IMR-90 (cell line): ENCODE data around the gene LMBR1L. TPM values are rescaled to one million over a fixed set of nuclear protein-coding genes. Genes with fewer than 3 reads are reported as not detected.
A peak's percentile ranks its signal among the peaks of the same experiment; 100 is the strongest.

Source experiments
- ATAC-seq: fragments of 200-7000 bp; cut with Tn5 transposase; 2 replicates; pipeline ENCODE4 v1.9.1; 2020; ENCODE audit warnings: low read depth, mild to moderate bottlenecking, moderate library complexity
- BruUV-seq: library from RNA; stranded (reverse); fragments of 400-500 nt; replicated peaks from 2 replicates; lab custom pipeline; 2021; lab: Mats Ljungman, UMichigan
- CTCF ChIA-PET: fragments of 300-600 bp; formaldehyde crosslinking; extraction: SDS; loops from one replicate; lab custom pipeline; 2021; ENCODE audit warnings: antibody characterized with exemption; lab: Yijun Ruan, JAX
- POLR2A ChIA-PET: fragments of 300-600 bp; sonication (Branson Sonifier 250); formaldehyde crosslinking; loops from one replicate; lab custom pipeline; 2022; ENCODE audit warnings: antibody characterized with exemption; ENCODE audit not compliant: unreplicated experiment; lab: Charles Lee
- DNase-seq: peaks from one replicate; pipeline ENCODE4 v3.0.0; 2013
- H2AFZ ChIP-seq: replicated peaks from 2 replicates; pipeline ENCODE3; 2013; ENCODE audit warnings: low read length, mild to moderate bottlenecking; ENCODE audit not compliant: poor library complexity
- H2AK5ac ChIP-seq: 2 replicates; pipeline ENCODE4 v1.6.1; 2013; ENCODE audit warnings: low read depth, low read length, inconsistent platforms
- H2AK9ac ChIP-seq: replicated peaks from 2 replicates; pipeline ENCODE3; 2013; ENCODE audit warnings: mild to moderate bottlenecking, low read depth, low read length, moderate library complexity; ENCODE audit not compliant: poor library complexity
- H2BK120ac ChIP-seq: 2 replicates; pipeline ENCODE4 v1.6.1; 2013; ENCODE audit warnings: low read depth, low read length, inconsistent platforms
- H2BK15ac ChIP-seq: 3 replicates; pipeline ENCODE4 v1.6.1; 2013; ENCODE audit warnings: low read depth, low read length, inconsistent platforms
- H2BK20ac ChIP-seq: 2 replicates; pipeline ENCODE4 v1.6.1; 2013; ENCODE audit warnings: low read depth, mild to moderate bottlenecking, inconsistent platforms, low read length, moderate library complexity
- H2BK5ac ChIP-seq: 2 replicates; pipeline ENCODE4 v1.6.1; 2013; ENCODE audit warnings: mild to moderate bottlenecking, low read depth, low read length, inconsistent platforms; ENCODE audit not compliant: poor library complexity, severe bottlenecking
- H3K14ac ChIP-seq: replicated peaks from 2 replicates; pipeline ENCODE4 v1.6.1; 2013; ENCODE audit warnings: low read depth, low read length, inconsistent platforms
- H3K18ac ChIP-seq: 2 replicates; pipeline ENCODE4 v1.6.1; 2013; ENCODE audit warnings: low read depth, low read length, control low read depth
- H3K23ac ChIP-seq: 2 replicates; pipeline ENCODE4 v1.6.1; 2013; ENCODE audit warnings: low read depth, low read length, inconsistent platforms
- H3K27ac ChIP-seq: 2 replicates; pipeline ENCODE4 v1.5.1; 2013; ENCODE audit warnings: mild to moderate bottlenecking, control low read depth, low read length; ENCODE audit not compliant: insufficient read depth
- H3K27me3 ChIP-seq: 2 replicates; pipeline ENCODE4 v1.6.1; 2013; ENCODE audit warnings: low read length; ENCODE audit not compliant: control insufficient read depth, insufficient read depth
- H3K36me3 ChIP-seq: 2 replicates; pipeline ENCODE4 v1.6.1; 2013; ENCODE audit warnings: low read length, mixed read lengths; ENCODE audit not compliant: control insufficient read depth, insufficient read depth
- H3K4ac ChIP-seq: 2 replicates; pipeline ENCODE4 v1.6.1; 2013; ENCODE audit warnings: low read depth, low read length, inconsistent platforms
- H3K4me1 ChIP-seq: 2 replicates; pipeline ENCODE4 v1.6.1; 2013; ENCODE audit warnings: low read length, mixed read lengths; ENCODE audit not compliant: control insufficient read depth, insufficient read depth
- H3K4me2 ChIP-seq: 2 replicates; pipeline ENCODE4 v1.6.1; 2013; ENCODE audit warnings: low read depth, mild to moderate bottlenecking, control low read depth, low read length, moderate library complexity
- H3K4me3 ChIP-seq: 2 replicates; pipeline ENCODE4 v1.5.1; 2013; ENCODE audit warnings: low read depth, mild to moderate bottlenecking, control low read depth, low read length, moderate library complexity; ENCODE audit not compliant: insufficient read depth
- H3K56ac ChIP-seq: 2 replicates; pipeline ENCODE4 v1.6.1; 2013; ENCODE audit warnings: low read length, inconsistent platforms; ENCODE audit not compliant: insufficient read depth; ENCODE audit errors: extremely low read depth
- H3K79me1 ChIP-seq, 2 experiments: 2 replicates each; pipeline ENCODE4 v1.6.1; 2013; ENCODE audit warnings: low read length in 2 of 2, inconsistent platforms in 1 of 2, low read depth in 1 of 2
- H3K9ac ChIP-seq: 2 replicates; pipeline ENCODE4 v1.6.1; 2013; ENCODE audit warnings: low read depth, low read length, control low read depth
- H3K9me1 ChIP-seq: 2 replicates; pipeline ENCODE4 v1.6.1; 2013; ENCODE audit warnings: low read length, inconsistent platforms; ENCODE audit not compliant: insufficient read depth
- H3K9me3 ChIP-seq: 2 replicates; pipeline ENCODE4 v1.6.1; 2013; ENCODE audit warnings: low read length; ENCODE audit not compliant: control insufficient read depth, insufficient read depth
- H4K20me1 ChIP-seq: 2 replicates; pipeline ENCODE4 v1.6.1; 2013; ENCODE audit warnings: low read length, inconsistent platforms; ENCODE audit not compliant: insufficient read depth
- H4K5ac ChIP-seq: 2 replicates; pipeline ENCODE4 v1.6.1; 2013; ENCODE audit warnings: mild to moderate bottlenecking, low read depth, low read length, control low read depth
- H4K8ac ChIP-seq, 2 experiments: 2 replicates each; pipeline ENCODE4 v1.6.1; 2013; ENCODE audit warnings: low read depth in 2 of 2, low read length in 2 of 2, control low read depth in 1 of 2, inconsistent platforms in 1 of 2
- H4K91ac ChIP-seq: 2 replicates; pipeline ENCODE4 v1.6.1; 2013; ENCODE audit warnings: low read depth, low read length, inconsistent platforms; ENCODE audit not compliant: insufficient read depth
- BHLHE40 ChIP-seq: fragments of 150-350 bp; IDR thresholded peaks from 2 replicates; pipeline ENCODE4 v1.6.1; 2016; ENCODE audit warnings: mild to moderate bottlenecking, low read depth, low read length
- CEBPB ChIP-seq: IDR thresholded peaks from 2 replicates; pipeline ENCODE4 v1.6.1; 2012; ENCODE audit warnings: low read depth, low read length, improper control_type of control experiment
- ELK1 ChIP-seq: fragments of 150-350 bp; IDR thresholded peaks from 2 replicates; pipeline ENCODE4 v1.6.1; 2016; ENCODE audit warnings: low read depth, mild to moderate bottlenecking, low read length, moderate library complexity, borderline replicate concordance
- FOS ChIP-seq: fragments of 150-350 bp; IDR thresholded peaks from 2 replicates; pipeline ENCODE4 v1.6.1; 2016; ENCODE audit warnings: low read depth, low read length
- MAFK ChIP-seq: IDR thresholded peaks from 2 replicates; pipeline ENCODE4 v1.6.1; 2012; ENCODE audit warnings: low read depth, low read length, improper control_type of control experiment
- MXI1 ChIP-seq: IDR thresholded peaks from 2 replicates; pipeline ENCODE4 v1.6.1; 2012; ENCODE audit warnings: low read depth, mild to moderate bottlenecking, low read length, moderate library complexity, borderline replicate concordance
- POLR2A ChIP-seq: IDR thresholded peaks from 2 replicates; pipeline ENCODE4 v1.6.1; 2012; ENCODE audit warnings: mild to moderate bottlenecking, low read depth, low read length
- RAD21 ChIP-seq: IDR thresholded peaks from 2 replicates; pipeline ENCODE4 v1.6.1; 2012; ENCODE audit warnings: low read length, improper control_type of control experiment
- RCOR1 ChIP-seq: IDR thresholded peaks from 2 replicates; pipeline ENCODE4 v1.6.1; 2012; ENCODE audit warnings: mild to moderate bottlenecking, low read length, improper control_type of control experiment; ENCODE audit not compliant: insufficient replicate concordance
- RFX5 ChIP-seq: IDR thresholded peaks from 2 replicates; pipeline ENCODE4 v1.8.0; 2012; ENCODE audit warnings: low read depth, mild to moderate bottlenecking, low read length, moderate library complexity
- USF2 ChIP-seq: fragments of 150-350 bp; IDR thresholded peaks from 2 replicates; pipeline ENCODE4 v1.6.1; 2017; ENCODE audit warnings: mild to moderate bottlenecking, antibody characterized with exemption, low read length, low read depth
- WGBS, 2 experiments: methylation state at CpG; one replicate each; pipeline versions ENCODE4 v1.1.5 to v1.1.7; 2013; ENCODE audit warnings: missing lambda C conversion rate in 2 of 2; ENCODE audit not compliant: insufficient read length in 1 of 2; ENCODE audit errors: extremely low coverage in 2 of 2; 5-methylcytosine and 5-hydroxymethylcytosine counted together
- dilution Hi-C: fragments of 300-500 bp; cut with HindIII; formaldehyde crosslinking; loops from one replicate; pipeline ENCODE4 v1.14.3; 2018; ENCODE audit warnings: low sequenced_read_pairs; ENCODE audit not compliant: unreplicated experiment
- in situ Hi-C: fragments of 300-500 bp; cut with MboI; formaldehyde crosslinking; loops from 3 replicates; pipeline ENCODE4 v1.14.3; 2019; ENCODE audit warnings: low sequenced_read_pairs, inconsistent platforms, mixed read lengths
- intact Hi-C: fragments of 100-400 bp; cut with micrococcal nuclease; formaldehyde crosslinking; loops from 2 replicates; pipeline ENCODE4 v1.10.0; 2022
- polyA plus RNA-seq, 3 experiments: library from polyadenylated mRNA; depleted of rRNA; stranded (reverse); fragments of >200 nt; gene quantifications; 2 replicates each; pipeline ENCODE4 v1.2.3, GENCODE V29; 2012; ENCODE audit warnings: low replicate concordance in 1 of 3
- total RNA-seq: library from RNA; depleted of rRNA; stranded (reverse); fragments of >200 nt; gene quantifications from 2 replicates; pipeline ENCODE4 v1.2.3, GENCODE V29; 2012

LMBR1L gene
- total and polyA plus RNA-seq, 2 of the 4 experiments (the other 2 are of a cell fraction): 33.0 to 44.6 TPM

GRCh38 chr12:49059045-49059298, 51.7 kb downstream of the LMBR1L start:
- peak overlapping the region; percentile 100 for H2AFZ ChIP-seq
- in situ Hi-C loops (no loop called here), dilution Hi-C loops (no loop called here), intact Hi-C loops (no loop called here)
- BruUV-seq: no TSS peak
- H4K20me1 ChIP-seq: peaks cover 55% of the 10 kb centered on the region
- H3K9ac ChIP-seq: peak overlapping the region; percentile 94
- H4K5ac ChIP-seq: 0 out of 2 replicates have a peak overlapping the region, but pooled peaks have one; percentile 3
- H3K27me3 ChIP-seq: no peaks in the 10 kb centered on the region
- H2BK120ac ChIP-seq: no peak overlapping the region
- peak overlapping the region; percentile 81; the same call in 1 of the 2 replicates for H3K56ac ChIP-seq
- H3K9me3 ChIP-seq: no peaks in the 10 kb centered on the region
- POLR2A ChIA-PET: interaction anchor here (1.1 kb wide), 1 partner anchor 72 kb away, joined by 4 read pairs; the partner anchor contains the start of gene TUBA1B
- WGBS, 2 experiments: 0% methylated on average over 1 of the region's 1 CpG; no CpG with 5 or more reads in 1 of the 2 experiments
- H3K4ac ChIP-seq: peak overlapping the region; percentile 94
- peak overlapping the region; percentile 81 for H3K4me3 ChIP-seq
- peak overlapping the region; percentile 77; the same call in 1 of the 2 replicates for H4K91ac ChIP-seq
- ATAC-seq (no peak), DNase-seq (no peak)
- H2BK20ac ChIP-seq: no peak overlapping the region
- CTCF ChIA-PET: no interaction called here
- peak overlapping the region; percentile 98 for H3K27ac ChIP-seq
- H2AK5ac ChIP-seq: peak overlapping the region; percentile 70
- no peak overlapping the region; a peak in 1 of 4 replicates for H4K8ac ChIP-seq
- peak overlapping the region; percentile 97 for H3K4me2 ChIP-seq
- H3K36me3 ChIP-seq: peaks cover 12% of the 10 kb centered on the region
- peak overlapping the region; percentile 98 for H2BK5ac ChIP-seq
- H3K4me1 ChIP-seq: peaks cover 7% of the 10 kb centered on the region
- H3K14ac ChIP-seq: peak overlapping the region; percentile 95
- no peak overlapping the region for H2BK15ac ChIP-seq
- no peak overlapping the region; the same call in 1 of the 2 replicates for H3K18ac ChIP-seq
- H3K79me1 ChIP-seq: peaks cover 15 to 65% of the 10 kb centered on the region in 2 experiments; a peak in 3 of 4 replicates
- no peak for TF ChIP-seq RAD21
- TF ChIP-seq CEBPB: no peak
- TF ChIP-seq MXI1: no peak
- TF ChIP-seq MAFK: no peak
- no peak for TF ChIP-seq FOS
- TF ChIP-seq ELK1: no peak
- no peak for TF ChIP-seq USF2
- TF ChIP-seq POLR2A: no peak
- TF ChIP-seq RCOR1: no peak
- no peak for TF ChIP-seq BHLHE40
- no peak for TF ChIP-seq RFX5
- H3K9me1 ChIP-seq: peaks cover 24% of the 10 kb centered on the region
- H3K23ac ChIP-seq: peak overlapping the region; percentile 81
- peak overlapping the region; percentile 98 for H2AK9ac ChIP-seq
